ENCODE data around the gene ABR.
"Not testable (repeated sequence)": the region's sequence is repeated elsewhere in the genome, so short reads cannot be mapped to it uniquely, and the experiment has no call there.

Gene ABR

GRCh38 chr17:1003972-1004768 is 175.6 kb downstream of the ABR start:
- no peak for FAIRE-seq

GRCh38 chr17:1003633-1003971 is 176.2 kb downstream of the ABR start:
- no peak for FAIRE-seq

- peak; percentile 88 for FAIRE-seq
These were observed 176.8 kb downstream of the ABR start for GRCh38 chr17:1002771-1003555.

- FAIRE-seq, result no peak
These were observed 177.4 kb downstream of the ABR start for GRCh38 chr17:1002412-1002753.

- no peak for FAIRE-seq
These were observed 178.0 kb downstream of the ABR start for GRCh38 chr17:1001640-1002411.

- no peak for FAIRE-seq
These were observed 179.0 kb downstream of the ABR start for GRCh38 chr17:1000597-1001461.

- FAIRE-seq, result no peak
These were observed 181.7 kb downstream of the ABR start for GRCh38 chr17:998111-998510.

GRCh38 chr17:996554-997344 is 183.0 kb downstream of the ABR start, which contains the start of gene TIMM22:
Gene TIMM22 (plus strand): TSS chr17:997129. CDS start chr17:997143, 14 bp downstream.
- FAIRE-seq, result no peak

- FAIRE-seq, result not testable (repeated sequence)
These were observed 184.5 kb downstream of the ABR start for GRCh38 chr17:995324-995723.

GRCh38 chr17:992933-993332 is 186.8 kb downstream of the ABR start:
- FAIRE-seq, result no peak

- FAIRE-seq, result no peak
These were observed 191.2 kb downstream of the ABR start for GRCh38 chr17:988561-988960.

GRCh38 chr17:987931-988330 is 191.8 kb downstream of the ABR start:
- FAIRE-seq, result no peak

GRCh38 chr17:986322-986929 is 193.4 kb downstream of the ABR start:
- FAIRE-seq, result no peak

- FAIRE-seq, result no peak
These were observed 195.9 kb downstream of the ABR start for GRCh38 chr17:983921-984320.

- FAIRE-seq, result no peak
These were observed 198.5 kb downstream of the ABR start for GRCh38 chr17:981292-981658.

- FAIRE-seq, result peak; percentile 95
These were observed 199.1 kb downstream of the ABR start for GRCh38 chr17:980406-981291.

GRCh38 chr17:979539-980405 is 200.0 kb downstream of the ABR start, which contains the start of gene NXN:
Gene NXN (minus strand): TSS chr17:979776.
- FAIRE-seq, result no peak

- no peak for FAIRE-seq
These were observed 200.6 kb downstream of the ABR start for GRCh38 chr17:979212-979538.
